Liver (tissue), 9 donors: Measurements from ENCODE around the gene KCNA10. TPM values are rescaled to one million over a fixed set of nuclear protein-coding genes. Genes with fewer than 3 reads are reported as not detected.

ENCODE experiments used
- DNase-seq: peaks from one replicate; pipeline ENCODE4 v3.0.0-alpha.2; 2017; ENCODE audit warnings: low spot score
- H3K27ac ChIP-seq, 2 donors: one replicate each; pipeline ENCODE4 v1.7.0; 2013; ENCODE audit warnings: inconsistent platforms in 2 of 2, low read length in 2 of 2, control low read depth in 1 of 2, low read depth in 1 of 2, mild to moderate bottlenecking in 1 of 2
- H3K27me3 ChIP-seq, 4 donors: one replicate each; pipeline versions ENCODE4 v1.6.1 to v1.7.0; 2013; ENCODE audit warnings: low read length in 3 of 4, inconsistent platforms in 1 of 4, mild to moderate bottlenecking in 1 of 4, moderate library complexity in 1 of 4; ENCODE audit not compliant: control insufficient read depth in 4 of 4, insufficient read depth in 4 of 4
- H3K36me3 ChIP-seq, 4 donors: one replicate each; pipeline versions ENCODE4 v1.6.1 to v1.7.0; 2013; ENCODE audit warnings: low read length in 3 of 4, mild to moderate bottlenecking in 3 of 4, low read depth in 1 of 4, moderate library complexity in 1 of 4; ENCODE audit not compliant: control insufficient read depth in 4 of 4, insufficient read depth in 3 of 4
- H3K4me1 ChIP-seq, 4 donors: one replicate each; pipeline versions ENCODE4 v1.6.1 to v1.7.0; 2013; ENCODE audit warnings: low read length in 3 of 4, mild to moderate bottlenecking in 3 of 4, moderate library complexity in 1 of 4; ENCODE audit not compliant: control insufficient read depth in 4 of 4, insufficient read depth in 4 of 4
- H3K4me3 ChIP-seq, 3 donors: one replicate each; pipeline versions ENCODE4 v1.6.1 to v1.7.0; 2013; ENCODE audit warnings: low read length in 3 of 3, control low read depth in 1 of 3, low read depth in 1 of 3, mild to moderate bottlenecking in 1 of 3
- H3K9ac ChIP-seq, 2 donors: one replicate each; pipeline ENCODE4 v1.7.0; 2013; ENCODE audit warnings: low read length in 2 of 2, mild to moderate bottlenecking in 2 of 2, moderate library complexity in 2 of 2, control low read depth in 1 of 2, low read depth in 1 of 2
- H3K9me3 ChIP-seq, 4 donors: one replicate each; pipeline versions ENCODE4 v1.6.1 to v1.7.0; 2013; ENCODE audit warnings: low read length in 3 of 4; ENCODE audit not compliant: control insufficient read depth in 4 of 4
- EGR1 ChIP-seq, 2 donors: IDR thresholded peaks; 2 replicates each; pipeline ENCODE4 v1.6.1; 2016 to 2018; ENCODE audit warnings: antibody characterized with exemption in 2 of 2, low read depth in 2 of 2
- FOXA1 ChIP-seq: IDR thresholded peaks from 2 replicates; pipeline ENCODE4 v1.6.1; 2016; ENCODE audit warnings: antibody characterized with exemption
- HNF4A ChIP-seq, 2 donors: conservative IDR thresholded peaks; 2 replicates each; pipeline ENCODE4 v1.6.1; 2016; ENCODE audit warnings: antibody characterized with exemption in 2 of 2, mild to moderate bottlenecking in 2 of 2
- HNF4G ChIP-seq: IDR thresholded peaks from 2 replicates; pipeline ENCODE4 v1.6.1; 2016; ENCODE audit warnings: antibody characterized with exemption
- JUND ChIP-seq, 2 donors: IDR thresholded peaks; 2 replicates each; pipeline ENCODE4 v1.6.1; 2016; ENCODE audit warnings: antibody characterized with exemption in 2 of 2
- NR2F2 ChIP-seq: IDR thresholded peaks from 2 replicates; pipeline ENCODE4 v1.6.1; 2016; ENCODE audit warnings: antibody characterized with exemption
- RAD21 ChIP-seq, 2 donors: IDR thresholded peaks; 2 replicates each; pipeline ENCODE4 v1.6.1; 2016; ENCODE audit warnings: antibody characterized with exemption in 2 of 2, mild to moderate bottlenecking in 2 of 2
- RXRA ChIP-seq, 2 donors: IDR thresholded peaks; 2 replicates each; pipeline ENCODE4 v1.6.1; 2017 to 2018; ENCODE audit warnings: antibody characterized with exemption in 2 of 2, mild to moderate bottlenecking in 1 of 2
- SP1 ChIP-seq: IDR thresholded peaks from 2 replicates; pipeline ENCODE4 v1.6.1; 2018; ENCODE audit warnings: antibody characterized with exemption, mild to moderate bottlenecking
- YY1 ChIP-seq: IDR thresholded peaks from 2 replicates; pipeline ENCODE4 v1.6.1; 2016; ENCODE audit warnings: antibody characterized with exemption, mild to moderate bottlenecking
- WGBS: extraction: QIAGEN DNeasy Blood & Tissue Kit; methylation state at CpG from one replicate; pipeline ENCODE4 v1.1.7; 2013; 5-methylcytosine and 5-hydroxymethylcytosine counted together
- polyA plus RNA-seq, 2 donors: library from polyadenylated mRNA; stranded (reverse) in 1 of 2; unstranded in 1 of 2; fragments of 200-250 nt in 1 of 2; fragments of >200 nt in 1 of 2; fragmentation: Nextera tagmentation in 1 of 2; extraction: Ambion mirVana in 1 of 2; gene quantifications; one replicate each; pipeline versions ENCODE4 v1.2.1 to v1.2.3, GENCODE V29; 2013 to 2015
- total RNA-seq, 2 donors: library from RNA; depleted of rRNA; stranded (reverse); fragments of >200 nt; gene quantifications; one replicate each; pipeline ENCODE4 v1.2.3, GENCODE V29; 2014
- TF ChIP-seq, protein P1 (sequence below): IDR thresholded peaks from 2 replicates; pipeline ENCODE4 v1.6.1; 2016; ENCODE audit warnings: antibody characterized with exemption
- TF ChIP-seq, protein P2 (sequence below): IDR thresholded peaks from 2 replicates; pipeline ENCODE4 v1.6.1; 2016; ENCODE audit warnings: antibody characterized with exemption, mild to moderate bottlenecking
- TF ChIP-seq, protein P3 (sequence below): IDR thresholded peaks from 2 replicates; pipeline ENCODE4 v1.6.1; 2016; ENCODE audit warnings: antibody characterized with exemption
- TF ChIP-seq, protein P4 (sequence below): IDR thresholded peaks from 2 replicates; pipeline ENCODE4 v1.6.1; 2016; ENCODE audit warnings: antibody characterized with exemption
- donor health status: healthy.
- donor health status: healthy.
- donor health status: healthy.
- donor health status: healthy.
- donor health status: healthy.

KCNA10 gene
- total and polyA plus RNA-seq, 4 donors, result not detected

DNA sequence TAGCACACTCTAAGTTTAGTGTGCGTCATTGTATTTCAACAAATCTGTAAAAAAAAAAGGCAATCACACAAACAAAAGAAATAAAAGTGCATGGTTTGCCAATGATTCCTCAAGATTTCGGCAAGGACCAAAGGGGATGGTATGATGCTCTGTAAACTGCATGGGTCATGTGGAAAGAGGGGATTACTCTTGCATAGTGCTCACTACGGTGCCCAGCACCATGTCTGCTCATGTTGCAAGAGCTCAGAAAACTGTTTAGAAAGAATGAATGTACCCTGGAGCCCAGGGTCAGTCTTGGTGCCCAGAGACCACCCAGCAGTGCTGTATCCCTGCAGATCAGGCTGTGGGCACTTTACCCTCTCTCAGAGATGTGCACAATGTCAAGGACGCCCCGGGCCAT is 3.6 kb upstream of the KCNA10 start:
- Histone ChIP-seq H3K36me3 (no peaks in the 10 kb centered on the region), H3K27ac (no peak overlapping the region), H3K4me1 (peaks cover 0 to 5% (median 0%) of the 10 kb centered on the region in 4 donors), H3K27me3 (peaks cover 0 to 14% (median 0%) of the 10 kb centered on the region in 4 donors), H3K9ac (no peak overlapping the region), H3K9me3 (no peaks in the 10 kb centered on the region), H3K4me3 (no peak overlapping the region)
- no peak for DNase-seq
- WGBS, result 62% methylated on average over 5 of the region's 5 CpGs
- TF ChIP-seq HNF4A (conservative IDR thresholded peaks at IDR 0.05) (no peak), HNF4G (no peak), SP1 (no peak)

DNA sequence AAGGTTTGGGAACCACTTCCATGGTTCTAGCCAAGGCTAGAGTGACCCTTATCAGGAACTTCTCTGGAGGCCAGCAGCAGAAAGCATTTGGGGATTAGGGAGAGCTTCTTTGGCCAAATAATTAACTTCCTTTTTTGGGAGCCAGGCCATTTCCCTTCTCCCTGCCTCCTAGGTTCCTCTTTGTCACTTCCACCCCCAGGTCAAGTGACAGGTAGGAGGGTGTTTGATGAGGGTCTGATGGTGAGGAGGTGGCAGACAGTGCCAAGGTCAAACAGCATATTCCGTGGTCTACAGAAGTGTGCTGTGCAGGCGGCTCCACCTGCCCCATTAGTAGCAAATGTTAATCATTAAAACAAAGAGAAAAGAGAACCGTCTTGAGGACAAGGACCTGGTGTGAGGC is 1.9 kb upstream of the KCNA10 start:
- no peak for DNase-seq
- Histone ChIP-seq H3K36me3 (no peaks in the 10 kb centered on the region), H3K9me3 (no peaks in the 10 kb centered on the region), H3K4me1 (peaks cover 0 to 5% (median 0%) of the 10 kb centered on the region in 4 donors), H3K27ac (no peak overlapping the region), H3K27me3 (peaks cover 0 to 11% (median 0%) of the 10 kb centered on the region in 4 donors), H3K9ac (no peak overlapping the region), H3K4me3 (no peak overlapping the region)
- no peak for TF ChIP-seq YY1
- TF ChIP-seq, protein P1, sequence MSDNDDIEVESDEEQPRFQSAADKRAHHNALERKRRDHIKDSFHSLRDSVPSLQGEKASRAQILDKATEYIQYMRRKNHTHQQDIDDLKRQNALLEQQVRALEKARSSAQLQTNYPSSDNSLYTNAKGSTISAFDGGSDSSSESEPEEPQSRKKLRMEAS, result no peak
- no peak for TF ChIP-seq FOXA1
- TF ChIP-seq, protein P2, sequence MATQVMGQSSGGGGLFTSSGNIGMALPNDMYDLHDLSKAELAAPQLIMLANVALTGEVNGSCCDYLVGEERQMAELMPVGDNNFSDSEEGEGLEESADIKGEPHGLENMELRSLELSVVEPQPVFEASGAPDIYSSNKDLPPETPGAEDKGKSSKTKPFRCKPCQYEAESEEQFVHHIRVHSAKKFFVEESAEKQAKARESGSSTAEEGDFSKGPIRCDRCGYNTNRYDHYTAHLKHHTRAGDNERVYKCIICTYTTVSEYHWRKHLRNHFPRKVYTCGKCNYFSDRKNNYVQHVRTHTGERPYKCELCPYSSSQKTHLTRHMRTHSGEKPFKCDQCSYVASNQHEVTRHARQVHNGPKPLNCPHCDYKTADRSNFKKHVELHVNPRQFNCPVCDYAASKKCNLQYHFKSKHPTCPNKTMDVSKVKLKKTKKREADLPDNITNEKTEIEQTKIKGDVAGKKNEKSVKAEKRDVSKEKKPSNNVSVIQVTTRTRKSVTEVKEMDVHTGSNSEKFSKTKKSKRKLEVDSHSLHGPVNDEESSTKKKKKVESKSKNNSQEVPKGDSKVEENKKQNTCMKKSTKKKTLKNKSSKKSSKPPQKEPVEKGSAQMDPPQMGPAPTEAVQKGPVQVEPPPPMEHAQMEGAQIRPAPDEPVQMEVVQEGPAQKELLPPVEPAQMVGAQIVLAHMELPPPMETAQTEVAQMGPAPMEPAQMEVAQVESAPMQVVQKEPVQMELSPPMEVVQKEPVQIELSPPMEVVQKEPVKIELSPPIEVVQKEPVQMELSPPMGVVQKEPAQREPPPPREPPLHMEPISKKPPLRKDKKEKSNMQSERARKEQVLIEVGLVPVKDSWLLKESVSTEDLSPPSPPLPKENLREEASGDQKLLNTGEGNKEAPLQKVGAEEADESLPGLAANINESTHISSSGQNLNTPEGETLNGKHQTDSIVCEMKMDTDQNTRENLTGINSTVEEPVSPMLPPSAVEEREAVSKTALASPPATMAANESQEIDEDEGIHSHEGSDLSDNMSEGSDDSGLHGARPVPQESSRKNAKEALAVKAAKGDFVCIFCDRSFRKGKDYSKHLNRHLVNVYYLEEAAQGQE, result no peak
- TF ChIP-seq, protein P3, sequence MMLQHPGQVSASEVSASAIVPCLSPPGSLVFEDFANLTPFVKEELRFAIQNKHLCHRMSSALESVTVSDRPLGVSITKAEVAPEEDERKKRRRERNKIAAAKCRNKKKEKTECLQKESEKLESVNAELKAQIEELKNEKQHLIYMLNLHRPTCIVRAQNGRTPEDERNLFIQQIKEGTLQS, result no peak
- no peak for TF ChIP-seq RAD21 (IDR thresholded peaks at IDR 0.05)
- TF ChIP-seq NR2F2, result no peak
- TF ChIP-seq, protein P4, sequence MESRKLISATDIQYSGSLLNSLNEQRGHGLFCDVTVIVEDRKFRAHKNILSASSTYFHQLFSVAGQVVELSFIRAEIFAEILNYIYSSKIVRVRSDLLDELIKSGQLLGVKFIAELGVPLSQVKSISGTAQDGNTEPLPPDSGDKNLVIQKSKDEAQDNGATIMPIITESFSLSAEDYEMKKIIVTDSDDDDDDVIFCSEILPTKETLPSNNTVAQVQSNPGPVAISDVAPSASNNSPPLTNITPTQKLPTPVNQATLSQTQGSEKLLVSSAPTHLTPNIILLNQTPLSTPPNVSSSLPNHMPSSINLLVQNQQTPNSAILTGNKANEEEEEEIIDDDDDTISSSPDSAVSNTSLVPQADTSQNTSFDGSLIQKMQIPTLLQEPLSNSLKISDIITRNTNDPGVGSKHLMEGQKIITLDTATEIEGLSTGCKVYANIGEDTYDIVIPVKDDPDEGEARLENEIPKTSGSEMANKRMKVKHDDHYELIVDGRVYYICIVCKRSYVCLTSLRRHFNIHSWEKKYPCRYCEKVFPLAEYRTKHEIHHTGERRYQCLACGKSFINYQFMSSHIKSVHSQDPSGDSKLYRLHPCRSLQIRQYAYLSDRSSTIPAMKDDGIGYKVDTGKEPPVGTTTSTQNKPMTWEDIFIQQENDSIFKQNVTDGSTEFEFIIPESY, result no peak
- 40% methylated on average over 3 of the region's 3 CpGs for WGBS

DNA sequence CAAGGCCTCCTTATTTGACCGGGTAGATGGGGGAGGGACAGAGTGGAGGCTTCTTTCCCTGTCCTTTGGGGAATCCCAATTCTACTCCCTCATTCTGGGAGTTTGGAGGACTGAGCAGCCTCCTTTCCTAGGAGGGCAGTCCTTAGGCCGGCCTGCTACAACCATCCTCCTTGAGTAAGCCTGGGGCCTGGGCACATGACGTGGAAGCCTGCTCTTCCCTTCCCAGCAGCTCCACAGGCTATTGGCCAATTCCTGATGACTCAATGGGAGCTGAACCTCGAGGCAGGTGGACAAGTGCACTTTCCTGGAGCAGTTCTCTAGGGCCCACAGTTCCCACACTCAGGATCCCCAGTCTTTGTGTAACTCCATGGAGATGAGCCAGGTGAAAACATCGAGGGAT is 3.1 kb downstream of the KCNA10 start:
- H3K27me3 ChIP-seq, result no peaks in the 10 kb centered on the region
- no peaks in the 10 kb centered on the region for H3K4me1 ChIP-seq
- 78% methylated on average over 5 of the region's 5 CpGs for WGBS
- H3K4me3 ChIP-seq, result no peak overlapping the region
- no peak for DNase-seq
- no peak overlapping the region for H3K27ac ChIP-seq
- no peaks in the 10 kb centered on the region for H3K36me3 ChIP-seq
- H3K9me3 ChIP-seq, result no peaks in the 10 kb centered on the region
- no peak overlapping the region for H3K9ac ChIP-seq
- TF ChIP-seq HNF4A (conservative IDR thresholded peaks at IDR 0.05) (no peak), EGR1 (IDR thresholded peaks at IDR 0.05; ENCODE audit: low read depth in 2 of 2) (no peak), NR2F2 (no peak), HNF4G (no peak), SP1 (no peak), RXRA (IDR thresholded peaks at IDR 0.05) (no peak), FOXA1 (no peak), YY1 (no peak), JUND (IDR thresholded peaks at IDR 0.05) (no peak)
- TF ChIP-seq, protein P2, result no peak
- TF ChIP-seq, protein P4, result no peak
- TF ChIP-seq, protein P1, result no peak
- TF ChIP-seq, protein P3, result no peak
